ENCODE data around the gene SLC2A9.

The SLC2A9 gene

DNA sequence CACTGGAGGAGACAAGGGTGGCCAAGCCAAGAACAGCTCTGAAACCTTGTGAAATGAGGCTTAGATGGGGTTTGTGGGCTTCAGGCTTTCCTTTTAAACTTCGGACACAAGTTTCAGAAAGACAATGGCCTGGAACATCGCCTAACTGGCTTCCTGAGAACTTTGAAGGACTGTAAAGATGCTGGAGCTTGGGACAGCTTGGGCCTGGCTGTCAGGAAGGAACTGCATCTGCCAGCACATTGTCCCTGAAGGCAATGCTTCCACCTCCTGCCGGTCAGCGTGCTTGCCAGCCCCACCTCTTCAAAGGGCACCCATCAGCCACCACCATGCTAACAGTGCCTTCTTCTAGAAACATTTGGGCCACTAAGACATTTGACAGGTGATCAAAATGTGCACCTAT lies 132.0 kb downstream of the SLC2A9 start:
- WGBS (ENCODE audit: extremely low coverage, insufficient coverage, low lambda C conversion rate): no CpG with 5 or more reads among the region's 4 CpGs
- H3K36me3 ChIP-seq (ENCODE audit: control insufficient read depth, insufficient read depth, low read length): no peaks in the 10 kb centered on the region
- H3K4ac ChIP-seq (ENCODE audit: low read depth, low read length): no peak overlapping the region
- no peaks in the 10 kb centered on the region for H3K79me2 ChIP-seq (ENCODE audit: control insufficient read depth, insufficient read depth, low read length)
- H4K8ac ChIP-seq (ENCODE audit: low read depth, low read length): no peak overlapping the region
- H3K27me3 ChIP-seq (ENCODE audit: insufficient read depth, low read length, poor library complexity): no peaks in the 10 kb centered on the region
- DNase-seq: no peak
- no peak overlapping the region for H3K56ac ChIP-seq (ENCODE audit: low read length)
- no peak overlapping the region for H3K18ac ChIP-seq (ENCODE audit: low read length)
- no peak overlapping the region for H2BK120ac ChIP-seq (ENCODE audit: low read depth, low read length)
- no peak overlapping the region for H2BK5ac ChIP-seq (ENCODE audit: low read length)
- H3K9ac ChIP-seq (ENCODE audit: low read length): no peak overlapping the region
- no peak overlapping the region for H3K4me2 ChIP-seq (ENCODE audit: low read length)
- H4K5ac ChIP-seq (ENCODE audit: low read length): no peak overlapping the region
- no peak overlapping the region for H3K23ac ChIP-seq (ENCODE audit: low read length)
- no peak overlapping the region for H3K4me3 ChIP-seq (ENCODE audit: low read length)
- no peak overlapping the region for H2AK5ac ChIP-seq (ENCODE audit: low read length)
- H3K4me1 ChIP-seq (ENCODE audit: control insufficient read depth, low read depth, low read length): no peaks in the 10 kb centered on the region
- no peaks in the 10 kb centered on the region for H3K79me1 ChIP-seq (ENCODE audit: low read length)
- H2BK15ac ChIP-seq (replicated peaks; ENCODE audit: low read depth): no peak overlapping the region
- H3K27ac ChIP-seq (ENCODE audit: low read depth, low read length): no peak overlapping the region

DNA sequence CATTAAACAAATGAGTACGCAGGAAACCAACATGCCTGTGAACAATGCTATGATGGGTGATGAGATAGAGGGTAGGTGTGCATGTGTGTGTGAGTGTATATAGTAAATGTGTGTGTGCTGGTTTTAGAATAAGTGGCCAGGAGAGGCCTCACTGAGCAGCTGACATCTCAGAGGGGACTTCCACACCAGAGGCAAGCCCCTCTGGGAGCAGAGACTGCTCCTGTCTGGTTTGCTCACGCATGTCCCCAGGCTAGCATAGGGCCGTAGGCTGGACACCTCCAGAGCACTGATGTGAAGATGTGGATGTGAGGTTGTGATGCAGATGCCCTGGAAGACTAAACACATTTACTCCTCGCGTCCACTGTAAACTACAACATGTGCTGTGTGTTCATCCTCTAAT lies 135.3 kb downstream of the SLC2A9 start:
- Histone ChIP-seq H4K5ac (ENCODE audit: low read length) (no peak overlapping the region), H3K4me3 (ENCODE audit: low read length) (no peak overlapping the region), H3K4me1 (ENCODE audit: control insufficient read depth, low read depth, low read length) (no peaks in the 10 kb centered on the region), H2BK5ac (ENCODE audit: low read length) (no peak overlapping the region), H3K79me2 (ENCODE audit: control insufficient read depth, insufficient read depth, low read length) (no peaks in the 10 kb centered on the region), H3K9ac (ENCODE audit: low read length) (no peak overlapping the region), H3K56ac (ENCODE audit: low read length) (no peak overlapping the region), H3K23ac (ENCODE audit: low read length) (no peak overlapping the region), H3K36me3 (ENCODE audit: control insufficient read depth, insufficient read depth, low read length) (no peaks in the 10 kb centered on the region), H4K8ac (ENCODE audit: low read depth, low read length) (no peak overlapping the region), H3K27ac (ENCODE audit: low read depth, low read length) (no peak overlapping the region), H3K79me1 (ENCODE audit: low read length) (no peaks in the 10 kb centered on the region), H2BK15ac (replicated peaks; ENCODE audit: low read depth) (no peak overlapping the region), H3K4me2 (ENCODE audit: low read length) (no peak overlapping the region), H3K27me3 (ENCODE audit: insufficient read depth, low read length, poor library complexity) (no peaks in the 10 kb centered on the region), H2BK120ac (ENCODE audit: low read depth, low read length) (no peak overlapping the region), H3K4ac (ENCODE audit: low read depth, low read length) (no peak overlapping the region), H3K18ac (ENCODE audit: low read length) (no peak overlapping the region), H2AK5ac (ENCODE audit: low read length) (no peak overlapping the region)
- no peak for DNase-seq
- WGBS (ENCODE audit: extremely low coverage, insufficient coverage, low lambda C conversion rate): no CpG with 5 or more reads among the region's 5 CpGs

DNA sequence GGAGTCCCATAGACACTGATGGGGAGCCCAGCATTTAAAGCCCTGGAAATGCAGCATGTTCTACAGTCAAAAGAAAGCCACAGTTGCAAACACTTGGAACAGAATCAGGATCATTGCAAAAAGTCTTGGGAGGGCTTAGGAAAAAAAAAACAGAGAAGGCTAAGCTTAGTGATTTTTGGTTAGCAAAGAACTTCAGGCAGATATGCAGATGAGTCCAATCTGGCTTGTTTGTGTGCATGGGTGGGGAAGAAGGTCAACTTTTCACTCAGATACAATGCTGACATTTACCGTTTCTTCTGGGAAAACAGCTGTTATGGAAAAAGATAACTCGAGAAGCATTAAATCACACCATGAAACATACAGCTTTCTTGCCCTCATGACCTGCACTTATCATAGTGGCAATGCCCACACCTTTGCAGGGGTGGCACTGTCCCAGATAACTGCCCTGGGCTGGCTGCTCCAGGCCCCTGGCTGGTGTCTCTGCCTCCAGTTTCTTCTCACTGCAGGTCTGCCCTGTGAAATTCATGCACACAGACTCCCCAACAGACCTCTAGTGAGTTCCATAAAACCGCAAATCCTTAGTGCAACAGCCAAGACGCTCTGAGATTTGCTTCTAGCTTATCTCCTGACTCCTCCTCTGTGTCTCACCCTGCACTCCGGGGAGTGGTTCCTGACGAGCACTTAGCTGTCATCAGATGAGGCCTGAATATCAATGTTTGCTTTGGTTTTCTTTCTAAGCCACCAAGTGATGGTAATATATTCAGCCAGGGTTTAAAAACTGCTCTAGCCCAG lies 140.7 kb downstream of the SLC2A9 start:
- Histone ChIP-seq H3K4me2 (ENCODE audit: low read length) (no peak overlapping the region), H2AK5ac (ENCODE audit: low read length) (no peak overlapping the region), H3K79me2 (ENCODE audit: control insufficient read depth, insufficient read depth, low read length) (no peaks in the 10 kb centered on the region), H2BK120ac (ENCODE audit: low read depth, low read length) (no peak overlapping the region), H3K9ac (ENCODE audit: low read length) (no peak overlapping the region), H2BK5ac (ENCODE audit: low read length) (no peak overlapping the region), H3K36me3 (ENCODE audit: control insufficient read depth, insufficient read depth, low read length) (no peaks in the 10 kb centered on the region), H3K4me3 (ENCODE audit: low read length) (no peak overlapping the region), H3K27me3 (ENCODE audit: insufficient read depth, low read length, poor library complexity) (no peaks in the 10 kb centered on the region), H3K4ac (ENCODE audit: low read depth, low read length) (no peak overlapping the region), H2BK15ac (replicated peaks; ENCODE audit: low read depth) (no peak overlapping the region), H3K4me1 (ENCODE audit: control insufficient read depth, low read depth, low read length) (peaks cover 4% of the 10 kb centered on the region), H3K18ac (ENCODE audit: low read length) (no peak overlapping the region), H3K23ac (ENCODE audit: low read length) (no peak overlapping the region), H3K79me1 (ENCODE audit: low read length) (no peaks in the 10 kb centered on the region), H4K8ac (ENCODE audit: low read depth, low read length) (no peak overlapping the region), H3K56ac (ENCODE audit: low read length) (no peak overlapping the region), H4K5ac (ENCODE audit: low read length) (no peak overlapping the region), H3K27ac (ENCODE audit: low read depth, low read length) (no peak overlapping the region)
- WGBS (ENCODE audit: extremely low coverage, insufficient coverage, low lambda C conversion rate): no CpG with 5 or more reads among the region's 6 CpGs
- DNase-seq: no peak

DNA sequence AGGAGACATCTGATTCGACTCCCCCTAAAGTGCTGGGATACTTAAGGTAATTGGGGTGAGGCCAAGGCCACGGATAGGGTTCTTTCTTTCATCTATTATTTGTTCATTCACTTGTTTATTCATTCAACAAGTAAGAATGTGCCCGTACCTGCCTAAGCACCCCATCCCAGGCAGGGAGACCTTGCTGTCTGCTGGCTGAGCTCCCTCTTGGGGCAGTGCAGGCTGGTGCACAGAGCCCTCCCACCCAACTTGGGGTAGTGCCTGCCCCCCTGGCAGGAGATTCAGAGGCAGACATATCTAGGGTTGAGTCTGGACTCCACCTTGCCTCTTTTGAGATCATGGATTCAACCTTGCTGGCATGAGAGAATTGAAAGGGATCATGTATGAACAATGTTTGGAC lies 144.2 kb downstream of the SLC2A9 start:
- Histone ChIP-seq H3K4me2 (ENCODE audit: low read length) (no peak overlapping the region), H4K8ac (ENCODE audit: low read depth, low read length) (no peak overlapping the region), H3K56ac (ENCODE audit: low read length) (no peak overlapping the region), H3K9ac (ENCODE audit: low read length) (no peak overlapping the region), H2BK5ac (ENCODE audit: low read length) (no peak overlapping the region), H2BK120ac (ENCODE audit: low read depth, low read length) (no peak overlapping the region), H3K79me2 (ENCODE audit: control insufficient read depth, insufficient read depth, low read length) (no peaks in the 10 kb centered on the region), H3K36me3 (ENCODE audit: control insufficient read depth, insufficient read depth, low read length) (no peaks in the 10 kb centered on the region), H3K4me3 (ENCODE audit: low read length) (no peak overlapping the region), H3K4ac (ENCODE audit: low read depth, low read length) (no peak overlapping the region), H2BK15ac (replicated peaks; ENCODE audit: low read depth) (no peak overlapping the region), H3K27ac (ENCODE audit: low read depth, low read length) (no peak overlapping the region), H3K27me3 (ENCODE audit: insufficient read depth, low read length, poor library complexity) (no peaks in the 10 kb centered on the region), H3K23ac (ENCODE audit: low read length) (no peak overlapping the region), H3K4me1 (ENCODE audit: control insufficient read depth, low read depth, low read length) (peaks cover 4% of the 10 kb centered on the region), H3K79me1 (ENCODE audit: low read length) (no peaks in the 10 kb centered on the region), H3K18ac (ENCODE audit: low read length) (no peak overlapping the region), H2AK5ac (ENCODE audit: low read length) (no peak overlapping the region), H4K5ac (ENCODE audit: low read length) (no peak overlapping the region)
- no peak for DNase-seq
- no CpG with 5 or more reads among the region's 3 CpGs for WGBS (ENCODE audit: extremely low coverage, insufficient coverage, low lambda C conversion rate)

DNA sequence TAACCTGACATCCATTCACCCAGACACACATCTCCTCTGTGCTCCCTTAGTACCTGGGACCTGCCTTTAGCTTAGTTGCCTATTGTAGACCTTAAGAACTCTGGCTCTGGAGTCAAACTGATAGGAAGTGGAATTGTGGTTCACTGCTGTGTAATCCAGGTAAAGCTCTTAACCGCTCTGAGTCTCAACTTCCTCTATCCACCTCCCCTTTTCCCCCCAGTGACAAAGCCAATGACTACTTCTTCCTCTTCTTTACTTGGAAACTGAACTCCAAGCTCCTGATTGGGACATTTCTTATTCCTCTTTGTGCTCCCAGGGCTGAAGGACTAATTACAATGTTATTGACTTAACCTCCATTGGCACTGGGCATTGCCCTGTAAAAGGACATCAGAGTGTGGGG lies 145.8 kb downstream of the SLC2A9 start:
- H3K4me3 ChIP-seq (ENCODE audit: low read length): no peak overlapping the region
- no peaks in the 10 kb centered on the region for H3K79me2 ChIP-seq (ENCODE audit: control insufficient read depth, insufficient read depth, low read length)
- WGBS (ENCODE audit: extremely low coverage, insufficient coverage, low lambda C conversion rate): no CpG with 5 or more reads among the region's 1 CpG
- H3K23ac ChIP-seq (ENCODE audit: low read length): no peak overlapping the region
- no peak overlapping the region for H2AK5ac ChIP-seq (ENCODE audit: low read length)
- H3K4me2 ChIP-seq (ENCODE audit: low read length): no peak overlapping the region
- no peak overlapping the region for H2BK15ac ChIP-seq (replicated peaks; ENCODE audit: low read depth)
- H4K5ac ChIP-seq (ENCODE audit: low read length): no peak overlapping the region
- no peak overlapping the region for H2BK120ac ChIP-seq (ENCODE audit: low read depth, low read length)
- no peak overlapping the region for H3K9ac ChIP-seq (ENCODE audit: low read length)
- no peak for DNase-seq
- H3K18ac ChIP-seq (ENCODE audit: low read length): no peak overlapping the region
- no peaks in the 10 kb centered on the region for H3K79me1 ChIP-seq (ENCODE audit: low read length)
- no peak overlapping the region for H2BK5ac ChIP-seq (ENCODE audit: low read length)
- H3K36me3 ChIP-seq (ENCODE audit: control insufficient read depth, insufficient read depth, low read length): no peaks in the 10 kb centered on the region
- no peak overlapping the region for H3K27ac ChIP-seq (ENCODE audit: low read depth, low read length)
- no peak overlapping the region for H3K4ac ChIP-seq (ENCODE audit: low read depth, low read length)
- no peaks in the 10 kb centered on the region for H3K27me3 ChIP-seq (ENCODE audit: insufficient read depth, low read length, poor library complexity)
- H4K8ac ChIP-seq (ENCODE audit: low read depth, low read length): no peak overlapping the region
- H3K4me1 ChIP-seq (ENCODE audit: control insufficient read depth, low read depth, low read length): peaks cover under 1% of the 10 kb centered on the region
- H3K56ac ChIP-seq (ENCODE audit: low read length): no peak overlapping the region

DNA sequence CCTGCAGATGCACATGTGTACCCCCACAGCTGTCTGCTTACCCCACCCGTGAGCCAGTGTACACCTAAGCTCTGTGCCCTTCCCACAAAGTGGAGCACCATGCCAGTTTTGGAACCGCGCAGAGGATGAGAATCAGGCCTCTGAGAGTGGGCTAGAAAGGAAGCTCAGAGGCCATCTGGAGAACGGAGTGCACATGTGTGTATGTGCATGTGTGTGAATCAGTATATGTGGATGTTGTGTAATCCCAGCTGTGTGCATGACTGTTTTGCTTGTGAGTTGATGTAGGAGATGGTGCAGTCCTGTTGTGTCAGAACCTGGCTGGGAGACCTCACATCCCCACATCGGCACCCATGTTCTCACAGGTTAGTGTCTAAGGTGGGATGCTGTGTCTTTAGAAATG lies 146.9 kb downstream of the SLC2A9 start:
- H3K36me3 ChIP-seq (ENCODE audit: control insufficient read depth, insufficient read depth, low read length): no peaks in the 10 kb centered on the region

More for the DNA sequence above, 146.9 kb downstream of the SLC2A9 start:
- no peak overlapping the region for H3K4me2 ChIP-seq (ENCODE audit: low read length)
- no CpG with 5 or more reads among the region's 5 CpGs for WGBS (ENCODE audit: extremely low coverage, insufficient coverage, low lambda C conversion rate)
- H3K23ac ChIP-seq (ENCODE audit: low read length): no peak overlapping the region
- no peak overlapping the region for H3K4me3 ChIP-seq (ENCODE audit: low read length)
- DNase-seq: no peak
- H4K5ac ChIP-seq (ENCODE audit: low read length): no peak overlapping the region
- no peak overlapping the region for H3K18ac ChIP-seq (ENCODE audit: low read length)
- no peak overlapping the region for H2BK120ac ChIP-seq (ENCODE audit: low read depth, low read length)
- no peak overlapping the region for H3K56ac ChIP-seq (ENCODE audit: low read length)
- no peak overlapping the region for H3K27ac ChIP-seq (ENCODE audit: low read depth, low read length)
- no peak overlapping the region for H3K9ac ChIP-seq (ENCODE audit: low read length)
- H3K4ac ChIP-seq (ENCODE audit: low read depth, low read length): no peak overlapping the region
- no peak overlapping the region for H2AK5ac ChIP-seq (ENCODE audit: low read length)
- H3K79me2 ChIP-seq (ENCODE audit: control insufficient read depth, insufficient read depth, low read length): no peaks in the 10 kb centered on the region
- H2BK5ac ChIP-seq (ENCODE audit: low read length): no peak overlapping the region
- no peaks in the 10 kb centered on the region for H3K27me3 ChIP-seq (ENCODE audit: insufficient read depth, low read length, poor library complexity)
- H3K4me1 ChIP-seq (ENCODE audit: control insufficient read depth, low read depth, low read length): no peaks in the 10 kb centered on the region
- H4K8ac ChIP-seq (ENCODE audit: low read depth, low read length): no peak overlapping the region
- H3K79me1 ChIP-seq (ENCODE audit: low read length): no peaks in the 10 kb centered on the region
- H2BK15ac ChIP-seq (replicated peaks; ENCODE audit: low read depth): no peak overlapping the region
